ENCODE results near the gene ZC3H14.

Gene ZC3H14

DNA sequence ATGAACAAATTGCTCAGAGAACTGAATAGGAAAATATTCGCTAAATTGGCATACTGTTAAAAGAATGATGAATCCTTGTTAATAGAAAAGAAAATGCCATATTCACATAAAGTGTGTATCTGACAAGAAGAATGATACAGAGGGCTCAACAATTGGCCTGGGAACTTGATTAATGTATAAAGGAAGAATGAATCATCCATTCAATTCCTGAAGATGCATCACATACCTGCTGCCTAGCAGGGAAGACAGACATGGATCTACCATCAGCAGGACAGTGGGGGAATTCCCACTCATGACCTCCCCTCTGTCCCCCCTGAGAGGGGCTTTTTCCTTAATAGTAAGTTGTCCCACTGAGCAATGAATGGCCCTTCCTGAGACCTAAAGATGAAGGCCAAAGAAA lies 21.5 kb upstream of the ZC3H14 start:
- Histone ChIP-seq H3K4me2 (ENCODE audit: insufficient read depth, low read length, poor library complexity, severe bottlenecking) (no peak overlapping the region), H3K4me1 (ENCODE audit: control insufficient read depth in 2 of 2, insufficient read depth in 1 of 2, low read depth in 1 of 2, low read length in 2 of 2) (no peaks in the 10 kb centered on the region), H2AFZ (ENCODE audit: low read length) (no peak overlapping the region), H2BK12ac (ENCODE audit: low read length) (no peak overlapping the region), H3K14ac (ENCODE audit: low read length) (no peak overlapping the region), H2BK15ac (ENCODE audit: low read length) (no peak overlapping the region), H3K9me3 (replicated peaks in 1 of 2; ENCODE audit: control insufficient read depth in 2 of 2, insufficient read depth in 1 of 2, low read depth in 1 of 2, low read length in 2 of 2) (no peaks in the 10 kb centered on the region), H4K8ac (ENCODE audit: low read depth, low read length) (no peak overlapping the region), H3K79me1 (ENCODE audit: low read depth, low read length) (no peaks in the 10 kb centered on the region), H3K36me3 (replicated peaks in 1 of 2; ENCODE audit: control insufficient read depth in 2 of 2, insufficient read depth in 2 of 2, low read length in 2 of 2) (peaks cover 2 to 71% of the 10 kb centered on the region in 2 donors), H3K4me3 (ENCODE audit: low read length in 2 of 2) (no peak overlapping the region), H2AK5ac (ENCODE audit: low read depth, low read length) (no peak overlapping the region), H3K18ac (ENCODE audit: low read length) (no peak overlapping the region), H3K4ac (ENCODE audit: low read length) (no peak overlapping the region), H3K23ac (ENCODE audit: low read depth, low read length, poor library complexity) (no peak overlapping the region), H2BK5ac (ENCODE audit: low read length) (no peak overlapping the region), H3K9ac (ENCODE audit: low read depth, low read length, poor library complexity) (no peak overlapping the region), H3K27me3 (ENCODE audit: control insufficient read depth in 3 of 3, insufficient read depth in 3 of 3, low read depth in 1 of 3, low read length in 3 of 3) (no peaks in the 10 kb centered on the region), H2BK120ac (ENCODE audit: low read depth, low read length) (no peak overlapping the region), H4K91ac (ENCODE audit: low read depth, low read length, poor library complexity) (no peak overlapping the region), H3K27ac (replicated peaks; ENCODE audit: low read length) (no peak overlapping the region)
- no peak for DNase-seq (ENCODE audit: low spot score)
- WGBS, 2 donors (ENCODE audit: extremely low coverage in 2 of 2, insufficient read length in 2 of 2, insufficient replicate concordance in 1 of 2) = no CpG with 5 or more reads among the region's 1 CpG

DNA sequence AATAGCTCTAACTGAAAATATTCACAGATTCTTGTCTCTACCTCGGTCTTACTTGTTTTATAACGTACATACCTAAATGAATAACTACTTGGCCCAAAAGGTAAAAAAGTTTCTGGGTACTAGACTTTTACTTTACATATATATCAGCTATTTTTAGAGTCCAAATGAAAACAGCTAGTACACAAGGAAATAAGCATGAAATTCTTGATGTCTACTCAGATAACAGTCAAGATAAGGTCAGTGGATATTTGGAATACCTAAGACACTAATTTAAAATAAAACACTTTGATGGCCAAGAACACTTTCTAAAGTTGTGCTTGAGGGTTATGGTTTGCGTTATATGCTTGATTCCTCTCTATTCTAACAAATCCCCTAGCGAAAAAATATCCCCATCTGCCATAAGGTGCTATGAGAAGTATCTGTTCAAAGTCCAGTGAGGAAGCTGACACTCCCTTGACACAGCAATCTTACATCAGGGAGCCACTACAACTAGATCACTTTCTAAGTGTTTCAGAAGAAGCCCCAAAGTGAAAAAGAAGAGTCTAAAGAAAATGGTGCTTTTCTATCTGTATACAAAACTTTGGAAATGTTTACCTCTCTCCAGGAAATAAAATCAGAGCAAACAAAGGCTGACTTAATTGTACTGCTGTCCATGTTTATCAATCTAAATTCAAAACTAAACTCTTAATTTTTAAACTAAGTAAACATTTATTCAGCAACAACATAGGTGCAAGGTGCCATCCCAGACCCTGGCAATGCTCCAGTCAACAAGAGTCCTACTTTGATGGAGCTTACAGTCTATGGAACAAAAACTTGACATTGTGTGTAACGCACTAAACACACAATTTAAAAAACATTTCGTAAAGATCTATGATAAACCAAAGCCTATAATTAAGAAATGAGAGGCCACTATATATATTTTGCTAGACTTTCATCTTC lies 19.7 kb upstream of the ZC3H14 start:
- H2AFZ ChIP-seq (ENCODE audit: low read length) = no peak overlapping the region
- H3K18ac ChIP-seq (ENCODE audit: low read length) = no peak overlapping the region
- H3K14ac ChIP-seq (ENCODE audit: low read length) = no peak overlapping the region
- no peak overlapping the region for H3K4me2 ChIP-seq (ENCODE audit: insufficient read depth, low read length, poor library complexity, severe bottlenecking)
- H2BK120ac ChIP-seq (ENCODE audit: low read depth, low read length) = no peak overlapping the region
- H3K27ac ChIP-seq (replicated peaks; ENCODE audit: low read length) = no peak overlapping the region
- H3K23ac ChIP-seq (ENCODE audit: low read depth, low read length, poor library complexity) = no peak overlapping the region
- no peak overlapping the region for H4K8ac ChIP-seq (ENCODE audit: low read depth, low read length)
- peaks cover 2% of the 10 kb centered on the region for H3K79me1 ChIP-seq (ENCODE audit: low read depth, low read length)
- no peaks in the 10 kb centered on the region for H3K27me3 ChIP-seq (ENCODE audit: control insufficient read depth in 3 of 3, insufficient read depth in 3 of 3, low read depth in 1 of 3, low read length in 3 of 3)
- H2AK5ac ChIP-seq (ENCODE audit: low read depth, low read length) = no peak overlapping the region
- no peak overlapping the region for H3K9ac ChIP-seq (ENCODE audit: low read depth, low read length, poor library complexity)
- no peaks in the 10 kb centered on the region for H3K9me3 ChIP-seq (replicated peaks in 1 of 2; ENCODE audit: control insufficient read depth in 2 of 2, insufficient read depth in 1 of 2, low read depth in 1 of 2, low read length in 2 of 2)
- DNase-seq (ENCODE audit: low spot score) = no peak
- no peak overlapping the region for H3K4me3 ChIP-seq (ENCODE audit: low read length in 2 of 2)
- H4K91ac ChIP-seq (ENCODE audit: low read depth, low read length, poor library complexity) = no peak overlapping the region
- no peak overlapping the region for H3K4ac ChIP-seq (ENCODE audit: low read length)
- no peaks in the 10 kb centered on the region for H3K4me1 ChIP-seq (ENCODE audit: control insufficient read depth in 2 of 2, insufficient read depth in 1 of 2, low read depth in 1 of 2, low read length in 2 of 2)
- H2BK5ac ChIP-seq (ENCODE audit: low read length) = no peak overlapping the region
- no peak overlapping the region for H2BK15ac ChIP-seq (ENCODE audit: low read length)
- no peak overlapping the region for H2BK12ac ChIP-seq (ENCODE audit: low read length)
- H3K36me3 ChIP-seq (replicated peaks in 1 of 2; ENCODE audit: control insufficient read depth in 2 of 2, insufficient read depth in 2 of 2, low read length in 2 of 2) = peaks cover 11 to 79% of the 10 kb centered on the region in 2 donors
- no CpG with 5 or more reads among the region's 6 CpGs for WGBS, 2 donors (ENCODE audit: extremely low coverage in 2 of 2, insufficient read length in 2 of 2, insufficient replicate concordance in 1 of 2)

DNA sequence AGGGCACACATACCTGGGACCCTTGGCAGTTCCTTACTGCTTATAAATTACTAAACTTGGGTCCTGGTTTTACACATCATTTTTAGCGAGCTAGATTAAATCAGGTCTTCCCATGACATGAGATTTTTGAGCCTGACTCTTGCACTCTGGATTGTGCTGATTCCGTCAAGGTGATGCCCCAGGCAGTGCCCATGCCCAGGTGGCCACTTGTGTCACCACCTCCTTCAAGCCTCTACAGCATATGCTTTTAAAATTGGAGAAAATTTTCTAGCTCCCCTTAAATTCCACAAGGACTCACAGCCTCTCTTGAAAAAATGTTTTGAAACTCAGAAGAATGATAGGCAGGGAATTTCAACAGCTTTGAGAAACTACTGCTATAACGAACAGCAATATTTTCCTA lies 17.6 kb upstream of the ZC3H14 start:
- no peaks in the 10 kb centered on the region for H3K4me1 ChIP-seq (ENCODE audit: control insufficient read depth in 2 of 2, insufficient read depth in 1 of 2, low read depth in 1 of 2, low read length in 2 of 2)
- no peak overlapping the region for H3K4me2 ChIP-seq (ENCODE audit: insufficient read depth, low read length, poor library complexity, severe bottlenecking)
- H2BK15ac ChIP-seq (ENCODE audit: low read length) = no peak overlapping the region
- H3K14ac ChIP-seq (ENCODE audit: low read length) = no peak overlapping the region
- no peak overlapping the region for H2BK5ac ChIP-seq (ENCODE audit: low read length)
- H2AFZ ChIP-seq (ENCODE audit: low read length) = no peak overlapping the region
- H2AK5ac ChIP-seq (ENCODE audit: low read depth, low read length) = no peak overlapping the region
- H2BK120ac ChIP-seq (ENCODE audit: low read depth, low read length) = no peak overlapping the region
- H4K91ac ChIP-seq (ENCODE audit: low read depth, low read length, poor library complexity) = no peak overlapping the region
- H3K27ac ChIP-seq (replicated peaks; ENCODE audit: low read length) = no peak overlapping the region
- H3K9me3 ChIP-seq (replicated peaks in 1 of 2; ENCODE audit: control insufficient read depth in 2 of 2, insufficient read depth in 1 of 2, low read depth in 1 of 2, low read length in 2 of 2) = no peaks in the 10 kb centered on the region
- no peak overlapping the region for H3K18ac ChIP-seq (ENCODE audit: low read length)
- no peak overlapping the region for H4K8ac ChIP-seq (ENCODE audit: low read depth, low read length)
- H3K4me3 ChIP-seq (ENCODE audit: low read length in 2 of 2) = no peak overlapping the region
- no peaks in the 10 kb centered on the region for H3K27me3 ChIP-seq (ENCODE audit: control insufficient read depth in 3 of 3, insufficient read depth in 3 of 3, low read depth in 1 of 3, low read length in 3 of 3)
- peaks cover 15 to 85% of the 10 kb centered on the region in 2 donors for H3K36me3 ChIP-seq (replicated peaks in 1 of 2; ENCODE audit: control insufficient read depth in 2 of 2, insufficient read depth in 2 of 2, low read length in 2 of 2)
- H3K79me1 ChIP-seq (ENCODE audit: low read depth, low read length) = peaks cover 2% of the 10 kb centered on the region
- H3K9ac ChIP-seq (ENCODE audit: low read depth, low read length, poor library complexity) = no peak overlapping the region
- no CpG with 5 or more reads among the region's 3 CpGs for WGBS, 2 donors (ENCODE audit: extremely low coverage in 2 of 2, insufficient read length in 2 of 2, insufficient replicate concordance in 1 of 2)
- no peak overlapping the region for H3K4ac ChIP-seq (ENCODE audit: low read length)
- no peak overlapping the region for H2BK12ac ChIP-seq (ENCODE audit: low read length)
- DNase-seq (ENCODE audit: low spot score) = no peak
- no peak overlapping the region for H3K23ac ChIP-seq (ENCODE audit: low read depth, low read length, poor library complexity)

DNA sequence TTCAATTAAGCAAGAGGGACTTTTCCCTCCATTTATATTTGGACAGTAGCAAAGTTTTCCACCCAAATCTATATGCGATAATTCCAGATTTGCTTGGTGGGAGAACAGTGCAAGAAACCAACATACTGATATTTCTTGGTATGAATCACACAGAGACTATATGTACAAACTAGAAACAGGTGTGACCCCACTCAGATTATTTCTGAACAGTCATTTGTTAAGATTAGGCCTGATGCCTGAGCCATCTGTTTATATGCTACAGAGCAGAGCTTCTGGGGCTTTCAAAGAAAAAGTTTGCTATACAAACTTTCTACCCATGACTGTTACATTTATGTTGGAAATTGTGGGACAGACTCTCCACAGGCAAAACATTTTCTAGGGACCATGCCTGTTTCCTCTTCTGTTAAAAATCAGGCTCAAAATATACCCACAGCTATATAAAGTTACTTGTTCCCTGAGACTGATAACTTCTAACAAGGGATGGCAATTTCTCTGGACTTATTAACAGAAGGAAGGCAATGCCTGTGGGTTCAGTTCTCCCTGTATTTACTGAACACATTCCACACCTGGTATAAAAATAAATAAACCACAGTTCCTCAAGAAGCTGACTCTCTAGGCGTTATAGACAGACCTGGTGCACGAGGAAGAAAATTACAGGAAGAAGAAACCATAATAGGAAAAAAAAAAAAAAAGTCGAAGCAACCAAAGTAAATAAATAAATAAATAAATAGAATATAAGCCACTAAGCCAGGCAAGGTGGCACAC lies 16.0 kb upstream of the ZC3H14 start:
- no peak overlapping the region for H2BK120ac ChIP-seq (ENCODE audit: low read depth, low read length)
- H3K23ac ChIP-seq (ENCODE audit: low read depth, low read length, poor library complexity) = no peak overlapping the region
- peaks cover 15 to 75% of the 10 kb centered on the region in 2 donors for H3K36me3 ChIP-seq (replicated peaks in 1 of 2; ENCODE audit: control insufficient read depth in 2 of 2, insufficient read depth in 2 of 2, low read length in 2 of 2)
- H2AFZ ChIP-seq (ENCODE audit: low read length) = no peak overlapping the region
- no peak overlapping the region for H3K18ac ChIP-seq (ENCODE audit: low read length)
- no peak overlapping the region for H3K9ac ChIP-seq (ENCODE audit: low read depth, low read length, poor library complexity)
- no peak overlapping the region for H3K4ac ChIP-seq (ENCODE audit: low read length)
- H2BK12ac ChIP-seq (ENCODE audit: low read length) = no peak overlapping the region
- no peak overlapping the region for H2BK5ac ChIP-seq (ENCODE audit: low read length)
- H4K8ac ChIP-seq (ENCODE audit: low read depth, low read length) = no peak overlapping the region
- H3K79me1 ChIP-seq (ENCODE audit: low read depth, low read length) = peaks cover 3% of the 10 kb centered on the region
- H3K4me1 ChIP-seq (ENCODE audit: control insufficient read depth in 2 of 2, insufficient read depth in 1 of 2, low read depth in 1 of 2, low read length in 2 of 2) = peaks cover 1 to 2% of the 10 kb centered on the region in 2 donors
- no peak overlapping the region for H3K14ac ChIP-seq (ENCODE audit: low read length)
- H3K9me3 ChIP-seq (replicated peaks in 1 of 2; ENCODE audit: control insufficient read depth in 2 of 2, insufficient read depth in 1 of 2, low read depth in 1 of 2, low read length in 2 of 2) = no peaks in the 10 kb centered on the region
- no peak for DNase-seq (ENCODE audit: low spot score)
- no peak overlapping the region for H2BK15ac ChIP-seq (ENCODE audit: low read length)
- H3K4me2 ChIP-seq (ENCODE audit: insufficient read depth, low read length, poor library complexity, severe bottlenecking) = no peak overlapping the region
- WGBS, 2 donors (ENCODE audit: extremely low coverage in 2 of 2, insufficient read length in 2 of 2, insufficient replicate concordance in 1 of 2) = no CpG with 5 or more reads among the region's 4 CpGs
- H3K27me3 ChIP-seq (ENCODE audit: control insufficient read depth in 3 of 3, insufficient read depth in 3 of 3, low read depth in 1 of 3, low read length in 3 of 3) = no peaks in the 10 kb centered on the region
- no peak overlapping the region for H4K91ac ChIP-seq (ENCODE audit: low read depth, low read length, poor library complexity)
- H3K27ac ChIP-seq (replicated peaks; ENCODE audit: low read length) = no peak overlapping the region
- H3K4me3 ChIP-seq (ENCODE audit: low read length in 2 of 2) = no peak overlapping the region
- H2AK5ac ChIP-seq (ENCODE audit: low read depth, low read length) = no peak overlapping the region
